Gastroesophageal sphincter (tissue), 4 donors: ENCODE results near the gene EEFSEC. TPM values are rescaled to one million over a fixed set of nuclear protein-coding genes. Genes with fewer than 3 reads are reported as not detected.

Experiments used
- ATAC-seq: fragments of 150-250 bp; one replicate; pipeline ENCODE4 v1.9.1; 2016; ENCODE audit warnings: mild to moderate bottlenecking, moderate library complexity
- H3K27ac ChIP-seq, 4 donors: fragments of 200-600 bp; sonication (generic) in 3 of 4; 1 replicate in 3 of 4; 2 replicates in 1 of 4; pipeline ENCODE4 v1.5.1; 2016 to 2019
- H3K27me3 ChIP-seq: fragments of 200-600 bp; sonication (generic); one replicate; pipeline ENCODE4 v1.5.1; 2019
- H3K36me3 ChIP-seq, 2 donors: fragments of 200-600 bp; sonication (generic); one replicate each; pipeline ENCODE4 v1.5.1; 2019; ENCODE audit warnings: control low read depth in 1 of 2
- H3K4me1 ChIP-seq, 3 donors: fragments of 200-600 bp; sonication (generic); 1 replicate in 2 of 3; 2 replicates in 1 of 3; pipeline ENCODE4 v1.5.1; 2016 to 2019; ENCODE audit warnings: control low read depth in 2 of 3
- H3K4me3 ChIP-seq, 2 donors: fragments of 200-600 bp; sonication (generic); one replicate each; pipeline ENCODE4 v1.5.1; 2019; ENCODE audit warnings: mild to moderate bottlenecking in 1 of 2, moderate library complexity in 1 of 2
- H3K9me3 ChIP-seq, 3 donors: fragments of 200-600 bp; sonication (generic); one replicate each; pipeline ENCODE4 v1.5.1; 2017 to 2019; ENCODE audit warnings: control low read depth in 2 of 3
- EP300 ChIP-seq: sonication (generic); formaldehyde crosslinking; IDR thresholded peaks from one replicate; pipeline ENCODE4 v1.6.1; 2017; ENCODE audit warnings: antibody characterized with exemption, mild to moderate bottlenecking
- POLR2A ChIP-seq, 2 donors: fragments of 450-650 bp; IDR thresholded peaks; one replicate each; pipeline ENCODE4 v1.6.1; 2017; ENCODE audit warnings: antibody characterized with exemption in 2 of 2, mild to moderate bottlenecking in 2 of 2, moderate library complexity in 1 of 2
- POLR2AphosphoS5 ChIP-seq: sonication (generic); formaldehyde crosslinking; IDR thresholded peaks from one replicate; pipeline ENCODE4 v1.6.1; 2017; ENCODE audit warnings: antibody characterized with exemption
- WGBS, 2 donors: methylation state at CpG; one replicate each; pipeline ENCODE4 v1.1.5; 2018; ENCODE audit warnings: low coverage in 1 of 2; 5-methylcytosine and 5-hydroxymethylcytosine counted together
- total RNA-seq, 4 donors: library from RNA; depleted of rRNA; stranded (reverse); fragments of >200 nt; gene quantifications; one replicate each; pipeline ENCODE4 v1.1.0, GENCODE V29; 2016
- TF ChIP-seq, protein P1 (sequence below), 4 experiments: fragments of 200-600 bp in 2 of 4; fragments of 450-650 bp in 2 of 4; sonication (generic) in 1 of 4; IDR thresholded peaks; one replicate each; pipeline ENCODE4 v1.5.1; 2017 to 2019; ENCODE audit warnings: antibody characterized with exemption in 4 of 4, mild to moderate bottlenecking in 2 of 4, moderate library complexity in 2 of 4

The EEFSEC gene
- total RNA-seq, 4 donors from 2014 or later, result 5.8 to 16.5 (median 11.4) TPM

DNA sequence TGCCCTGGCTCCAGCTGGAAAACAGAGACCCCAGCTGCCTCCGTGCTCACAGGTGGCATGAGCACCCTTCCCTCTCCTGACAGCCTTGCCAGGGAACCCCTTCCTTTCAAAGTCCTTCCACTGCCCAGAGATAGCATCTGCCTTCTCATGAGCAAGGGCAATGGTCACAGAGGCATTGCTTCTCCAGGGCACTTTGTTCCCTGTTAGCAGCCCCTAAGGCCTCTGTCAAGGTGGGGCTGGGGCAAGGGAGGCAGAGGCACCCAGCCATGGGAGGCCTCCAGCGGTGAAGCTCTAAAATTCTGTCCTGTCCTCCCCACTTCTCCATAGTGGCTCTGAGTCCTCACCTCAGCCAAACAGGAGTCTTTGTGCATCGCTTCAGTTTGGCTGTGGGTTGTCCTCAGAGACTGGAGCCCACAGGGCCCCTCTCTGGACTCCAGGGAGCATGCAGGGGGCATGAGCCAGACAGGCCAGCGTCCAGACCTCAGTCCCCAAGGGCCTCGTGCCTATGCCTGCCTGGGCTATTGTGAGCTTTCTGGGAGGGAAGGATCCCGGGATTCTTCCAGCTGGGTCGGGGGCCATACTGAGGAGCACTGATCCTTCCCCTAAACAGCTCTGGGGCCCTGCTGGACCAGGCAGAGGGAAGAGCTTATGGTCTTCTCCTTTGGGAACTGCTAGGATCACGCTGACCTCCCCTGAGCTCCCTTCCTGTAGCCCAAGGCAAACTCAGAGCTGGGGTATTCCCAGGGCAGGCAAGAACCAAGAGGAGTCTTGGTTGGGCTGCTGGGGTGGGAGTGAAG is 206.8 kb downstream of the EEFSEC start:
- Histone ChIP-seq H3K4me1 (peaks cover 0 to 4% (median 0%) of the 10 kb centered on the region in 3 donors), H3K9me3 (no peaks in the 10 kb centered on the region), H3K36me3 (peaks cover 0 to 45% of the 10 kb centered on the region in 2 donors), H3K27me3 (no peaks in the 10 kb centered on the region), H3K4me3 (no peak overlapping the region), H3K27ac (no peak overlapping the region)
- 100% methylated on average over 1 of the region's 8 CpGs for WGBS, 2 donors
- no peak for ATAC-seq
- TF ChIP-seq EP300 (no peak), POLR2A (IDR thresholded peaks at IDR 0.05) (no peak), POLR2AphosphoS5 (no peak)
- TF ChIP-seq, protein P1, sequence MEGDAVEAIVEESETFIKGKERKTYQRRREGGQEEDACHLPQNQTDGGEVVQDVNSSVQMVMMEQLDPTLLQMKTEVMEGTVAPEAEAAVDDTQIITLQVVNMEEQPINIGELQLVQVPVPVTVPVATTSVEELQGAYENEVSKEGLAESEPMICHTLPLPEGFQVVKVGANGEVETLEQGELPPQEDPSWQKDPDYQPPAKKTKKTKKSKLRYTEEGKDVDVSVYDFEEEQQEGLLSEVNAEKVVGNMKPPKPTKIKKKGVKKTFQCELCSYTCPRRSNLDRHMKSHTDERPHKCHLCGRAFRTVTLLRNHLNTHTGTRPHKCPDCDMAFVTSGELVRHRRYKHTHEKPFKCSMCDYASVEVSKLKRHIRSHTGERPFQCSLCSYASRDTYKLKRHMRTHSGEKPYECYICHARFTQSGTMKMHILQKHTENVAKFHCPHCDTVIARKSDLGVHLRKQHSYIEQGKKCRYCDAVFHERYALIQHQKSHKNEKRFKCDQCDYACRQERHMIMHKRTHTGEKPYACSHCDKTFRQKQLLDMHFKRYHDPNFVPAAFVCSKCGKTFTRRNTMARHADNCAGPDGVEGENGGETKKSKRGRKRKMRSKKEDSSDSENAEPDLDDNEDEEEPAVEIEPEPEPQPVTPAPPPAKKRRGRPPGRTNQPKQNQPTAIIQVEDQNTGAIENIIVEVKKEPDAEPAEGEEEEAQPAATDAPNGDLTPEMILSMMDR (IDR thresholded peaks at IDR 0.05), result no peak

DNA sequence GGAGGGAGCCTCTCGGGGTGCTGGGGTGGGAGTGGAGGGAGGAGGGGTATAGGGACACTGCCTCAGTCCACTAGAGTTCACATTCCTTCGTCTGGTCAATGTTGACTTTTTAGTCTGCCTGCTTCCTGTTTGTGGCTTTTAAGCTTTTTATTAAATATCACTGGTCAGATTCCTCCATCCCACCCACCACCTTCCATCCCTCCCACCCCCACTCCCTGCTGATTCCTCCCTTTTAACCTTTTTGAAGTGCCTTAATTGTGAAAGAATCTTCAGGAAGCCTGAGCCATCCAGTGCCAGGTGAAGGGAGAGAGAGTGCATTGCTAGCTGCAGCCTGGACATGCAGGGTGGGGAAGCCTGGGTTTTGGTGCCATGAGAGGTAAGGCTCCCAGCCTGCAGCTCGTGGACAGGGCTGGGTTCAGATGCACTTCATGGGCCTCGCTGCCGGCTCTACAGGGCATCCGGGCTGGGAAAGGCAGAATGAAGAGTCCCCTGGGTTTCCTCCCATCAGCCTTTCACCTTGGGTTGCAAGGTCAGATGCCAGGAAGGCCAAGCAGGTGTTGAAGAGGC is 207.5 kb downstream of the EEFSEC start:
- no peak for ATAC-seq
- no peaks in the 10 kb centered on the region for H3K4me1 ChIP-seq
- H3K27ac ChIP-seq, result no peak overlapping the region
- no peak overlapping the region for H3K4me3 ChIP-seq
- TF ChIP-seq POLR2A (IDR thresholded peaks at IDR 0.05) (no peak), POLR2AphosphoS5 (no peak)
- TF ChIP-seq, protein P1 (IDR thresholded peaks at IDR 0.05), result no peak
- H3K27me3 ChIP-seq, result no peaks in the 10 kb centered on the region
- 63 to 65% methylated on average over 2 to 3 of the region's 6 CpGs for WGBS, 2 donors
- H3K36me3 ChIP-seq, result peaks cover 0 to 45% of the 10 kb centered on the region in 2 donors
- no peaks in the 10 kb centered on the region for H3K9me3 ChIP-seq

DNA sequence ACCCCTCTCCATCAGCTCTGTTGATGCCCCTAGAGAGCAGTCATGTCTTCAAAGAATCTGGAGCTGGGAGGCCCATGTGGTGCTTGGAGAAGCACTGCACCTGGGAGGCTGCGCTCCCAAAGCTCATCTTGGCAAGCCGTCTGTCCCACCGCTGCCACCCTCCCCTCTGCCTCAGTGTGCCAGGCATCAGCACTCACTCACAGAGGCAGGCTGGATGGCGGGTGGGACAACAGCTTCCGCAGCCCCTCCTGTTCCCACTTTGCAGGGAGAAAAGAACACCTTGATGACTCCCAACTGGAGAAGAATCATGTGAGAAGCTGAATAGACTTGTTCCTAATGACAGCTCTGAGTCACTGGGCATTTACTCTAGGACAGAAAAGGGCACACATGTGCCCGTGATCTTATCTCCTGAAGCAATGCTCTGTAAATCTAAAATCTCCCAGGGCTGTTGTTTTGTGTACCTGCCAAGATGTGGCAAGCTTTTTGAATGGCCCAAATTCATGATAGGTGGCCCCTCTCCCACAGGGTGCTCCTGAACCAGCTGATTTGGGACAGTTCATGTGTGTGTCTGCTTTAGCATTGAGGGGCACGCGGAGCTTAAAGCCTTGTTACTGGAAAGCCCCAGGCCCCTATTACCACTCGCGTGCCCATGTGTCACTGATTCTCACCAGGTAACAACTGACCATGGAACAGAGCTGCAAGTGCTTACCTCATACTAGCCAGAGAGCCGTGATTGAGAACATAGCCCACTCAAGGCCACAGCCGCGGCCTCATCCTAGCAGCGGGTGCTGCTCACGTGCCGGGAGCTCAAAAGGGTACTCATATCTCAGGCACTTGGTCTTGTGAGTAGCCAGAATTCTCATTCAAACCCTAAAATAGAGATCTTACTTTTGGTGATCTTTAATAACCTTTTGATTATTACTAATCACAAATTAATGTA is 209.0 kb downstream of the EEFSEC start:
- no peak overlapping the region for H3K27ac ChIP-seq
- H3K4me3 ChIP-seq, result no peak overlapping the region
- peaks cover 0 to 44% of the 10 kb centered on the region in 2 donors for H3K36me3 ChIP-seq
- TF ChIP-seq POLR2A (IDR thresholded peaks at IDR 0.05) (no peak), EP300 (no peak), POLR2AphosphoS5 (no peak)
- TF ChIP-seq, protein P1 (IDR thresholded peaks at IDR 0.05), result no peak
- H3K27me3 ChIP-seq, result no peaks in the 10 kb centered on the region
- no peaks in the 10 kb centered on the region for H3K9me3 ChIP-seq
- no peaks in the 10 kb centered on the region for H3K4me1 ChIP-seq
- no peak for ATAC-seq
- WGBS, 2 donors, result 86 to 90% methylated on average over 4 to 6 of the region's 16 CpGs

DNA sequence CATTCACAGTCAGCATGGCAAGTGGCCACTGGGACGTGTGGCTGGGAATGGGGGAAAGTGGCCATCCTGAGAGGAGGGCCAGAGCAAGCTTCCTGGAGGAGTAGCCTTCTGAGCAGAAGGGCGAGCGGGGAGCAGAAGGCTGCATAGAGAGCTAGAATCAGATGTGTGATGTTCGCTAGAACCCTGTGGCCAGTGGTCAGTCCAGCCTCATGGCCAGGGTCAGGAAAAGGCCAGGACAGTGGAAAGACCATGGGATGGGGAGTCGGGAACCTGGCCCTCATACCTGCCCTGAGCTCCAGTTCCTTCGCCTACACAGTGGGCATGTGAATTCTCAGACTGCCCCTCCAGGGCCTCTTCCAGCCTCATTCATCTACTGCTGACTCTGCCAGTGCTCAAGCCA is 211.0 kb downstream of the EEFSEC start:
- Histone ChIP-seq H3K27me3 (no peaks in the 10 kb centered on the region), H3K9me3 (no peaks in the 10 kb centered on the region), H3K4me3 (no peak overlapping the region), H3K4me1 (peaks cover 0 to 12% (median 2%) of the 10 kb centered on the region in 3 donors), H3K36me3 (peaks cover 0 to 34% of the 10 kb centered on the region in 2 donors), H3K27ac (no peak overlapping the region)
- no peak for ATAC-seq
- 93% methylated on average over 2 of the region's 6 CpGs; no CpG with 5 or more reads in 1 of the 2 donors for WGBS, 2 donors
- TF ChIP-seq POLR2A (IDR thresholded peaks at IDR 0.05), result no peak
- TF ChIP-seq, protein P1 (IDR thresholded peaks at IDR 0.05), result no peak
- TF ChIP-seq EP300, result no peak
- no peak for TF ChIP-seq POLR2AphosphoS5
